Liver (tissue), 9 donors: ENCODE measurements around the gene RALGAPA2. TPM values are rescaled to one million over a fixed set of nuclear protein-coding genes. Genes with fewer than 3 reads are reported as not detected.

Source experiments
- DNase-seq: peaks from one replicate; pipeline ENCODE4 v3.0.0-alpha.2; 2017; ENCODE audit warnings: low spot score
- H3K27ac ChIP-seq, 2 donors: one replicate each; pipeline ENCODE4 v1.7.0; 2013; ENCODE audit warnings: inconsistent platforms in 2 of 2, low read length in 2 of 2, control low read depth in 1 of 2, low read depth in 1 of 2, mild to moderate bottlenecking in 1 of 2
- H3K27me3 ChIP-seq, 4 donors: one replicate each; pipeline versions ENCODE4 v1.6.1 to v1.7.0; 2013; ENCODE audit warnings: low read length in 3 of 4, inconsistent platforms in 1 of 4, mild to moderate bottlenecking in 1 of 4, moderate library complexity in 1 of 4; ENCODE audit not compliant: control insufficient read depth in 4 of 4, insufficient read depth in 4 of 4
- H3K36me3 ChIP-seq, 4 donors: one replicate each; pipeline versions ENCODE4 v1.6.1 to v1.7.0; 2013; ENCODE audit warnings: low read length in 3 of 4, mild to moderate bottlenecking in 3 of 4, low read depth in 1 of 4, moderate library complexity in 1 of 4; ENCODE audit not compliant: control insufficient read depth in 4 of 4, insufficient read depth in 3 of 4
- H3K4me1 ChIP-seq, 4 donors: one replicate each; pipeline versions ENCODE4 v1.6.1 to v1.7.0; 2013; ENCODE audit warnings: low read length in 3 of 4, mild to moderate bottlenecking in 3 of 4, moderate library complexity in 1 of 4; ENCODE audit not compliant: control insufficient read depth in 4 of 4, insufficient read depth in 4 of 4
- H3K4me3 ChIP-seq, 3 donors: one replicate each; pipeline versions ENCODE4 v1.6.1 to v1.7.0; 2013; ENCODE audit warnings: low read length in 3 of 3, control low read depth in 1 of 3, low read depth in 1 of 3, mild to moderate bottlenecking in 1 of 3
- H3K9ac ChIP-seq, 2 donors: one replicate each; pipeline ENCODE4 v1.7.0; 2013; ENCODE audit warnings: low read length in 2 of 2, mild to moderate bottlenecking in 2 of 2, moderate library complexity in 2 of 2, control low read depth in 1 of 2, low read depth in 1 of 2
- H3K9me3 ChIP-seq, 4 donors: one replicate each; pipeline versions ENCODE4 v1.6.1 to v1.7.0; 2013; ENCODE audit warnings: low read length in 3 of 4; ENCODE audit not compliant: control insufficient read depth in 4 of 4
- EGR1 ChIP-seq, 2 donors: IDR thresholded peaks; 2 replicates each; pipeline ENCODE4 v1.6.1; 2016 to 2018; ENCODE audit warnings: antibody characterized with exemption in 2 of 2, low read depth in 2 of 2
- FOXA1 ChIP-seq: IDR thresholded peaks from 2 replicates; pipeline ENCODE4 v1.6.1; 2016; ENCODE audit warnings: antibody characterized with exemption
- FOXA2 ChIP-seq: IDR thresholded peaks from 2 replicates; pipeline ENCODE4 v1.6.1; 2016; ENCODE audit warnings: antibody characterized with exemption
- GABPA ChIP-seq, 2 donors: IDR thresholded peaks in 1 of 2; conservative IDR thresholded peaks in 1 of 2; 2 replicates each; pipeline ENCODE4 v1.6.1; 2016; ENCODE audit warnings: antibody characterized with exemption in 2 of 2, mild to moderate bottlenecking in 1 of 2, moderate library complexity in 1 of 2
- HNF4A ChIP-seq, 2 donors: conservative IDR thresholded peaks; 2 replicates each; pipeline ENCODE4 v1.6.1; 2016; ENCODE audit warnings: antibody characterized with exemption in 2 of 2, mild to moderate bottlenecking in 2 of 2
- HNF4G ChIP-seq: IDR thresholded peaks from 2 replicates; pipeline ENCODE4 v1.6.1; 2016; ENCODE audit warnings: antibody characterized with exemption
- JUND ChIP-seq, 2 donors: IDR thresholded peaks; 2 replicates each; pipeline ENCODE4 v1.6.1; 2016; ENCODE audit warnings: antibody characterized with exemption in 2 of 2
- NR2F2 ChIP-seq: IDR thresholded peaks from 2 replicates; pipeline ENCODE4 v1.6.1; 2016; ENCODE audit warnings: antibody characterized with exemption
- RAD21 ChIP-seq, 2 donors: IDR thresholded peaks; 2 replicates each; pipeline ENCODE4 v1.6.1; 2016; ENCODE audit warnings: antibody characterized with exemption in 2 of 2, mild to moderate bottlenecking in 2 of 2
- RXRA ChIP-seq, 2 donors: IDR thresholded peaks; 2 replicates each; pipeline ENCODE4 v1.6.1; 2017 to 2018; ENCODE audit warnings: antibody characterized with exemption in 2 of 2, mild to moderate bottlenecking in 1 of 2
- SP1 ChIP-seq: IDR thresholded peaks from 2 replicates; pipeline ENCODE4 v1.6.1; 2018; ENCODE audit warnings: antibody characterized with exemption, mild to moderate bottlenecking
- TAF1 ChIP-seq: conservative IDR thresholded peaks from 2 replicates; pipeline ENCODE4 v1.6.1; 2016; ENCODE audit warnings: antibody characterized with exemption, mild to moderate bottlenecking
- YY1 ChIP-seq: IDR thresholded peaks from 2 replicates; pipeline ENCODE4 v1.6.1; 2016; ENCODE audit warnings: antibody characterized with exemption, mild to moderate bottlenecking
- WGBS: extraction: QIAGEN DNeasy Blood & Tissue Kit; methylation state at CpG from one replicate; pipeline ENCODE4 v1.1.7; 2013; 5-methylcytosine and 5-hydroxymethylcytosine counted together
- polyA plus RNA-seq, 2 donors: library from polyadenylated mRNA; stranded (reverse) in 1 of 2; unstranded in 1 of 2; fragments of 200-250 nt in 1 of 2; fragments of >200 nt in 1 of 2; fragmentation: Nextera tagmentation in 1 of 2; extraction: Ambion mirVana in 1 of 2; gene quantifications; one replicate each; pipeline versions ENCODE4 v1.2.1 to v1.2.3, GENCODE V29; 2013 to 2015
- total RNA-seq, 2 donors: library from RNA; depleted of rRNA; stranded (reverse); fragments of >200 nt; gene quantifications; one replicate each; pipeline ENCODE4 v1.2.3, GENCODE V29; 2014
- TF ChIP-seq, protein P1 (sequence below): IDR thresholded peaks from 2 replicates; pipeline ENCODE4 v1.6.1; 2016; ENCODE audit warnings: antibody characterized with exemption
- TF ChIP-seq, protein P2 (sequence below): IDR thresholded peaks from 2 replicates; pipeline ENCODE4 v1.6.1; 2016; ENCODE audit warnings: antibody characterized with exemption
- TF ChIP-seq, protein P3 (sequence below): fragments of 150-350 bp; IDR thresholded peaks from 2 replicates; pipeline ENCODE4 v1.5.1; 2017; ENCODE audit warnings: improper control_type of control experiment, low read depth, low read length; ENCODE audit not compliant: missing input control
- TF ChIP-seq, protein P4 (sequence below): IDR thresholded peaks from 2 replicates; pipeline ENCODE4 v1.6.1; 2016; ENCODE audit warnings: antibody characterized with exemption, mild to moderate bottlenecking
- TF ChIP-seq, protein P5 (sequence below): IDR thresholded peaks from 2 replicates; pipeline ENCODE4 v1.6.1; 2016; ENCODE audit warnings: antibody characterized with exemption
- donor health status: healthy.
- donor health status: healthy.
- donor health status: healthy.
- donor health status: healthy.
- donor health status: healthy.

The RALGAPA2 gene
- total and polyA plus RNA-seq, 4 donors = 14.8 to 89.9 (median 25.1) TPM

DNA sequence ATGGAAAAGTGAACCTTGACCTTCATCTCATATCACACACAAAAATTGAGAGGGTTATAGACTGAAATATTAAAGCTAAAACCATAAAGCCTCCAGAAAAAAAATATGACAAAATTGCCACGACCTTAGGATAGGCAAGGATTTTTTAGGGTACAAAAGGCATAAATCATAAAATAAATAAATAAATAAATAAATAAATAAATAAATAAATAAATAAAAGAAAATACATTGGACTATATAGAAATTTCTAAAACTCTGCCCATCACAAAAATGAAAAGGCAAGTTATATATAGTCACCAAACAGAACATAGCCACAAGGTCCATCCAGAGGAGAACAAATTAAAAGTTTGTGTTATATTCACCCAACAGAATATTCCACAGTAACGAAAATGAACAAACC, 235.9 kb downstream of the RALGAPA2 start:
- Histone ChIP-seq H3K9me3 (no peaks in the 10 kb centered on the region), H3K36me3 (peaks cover 0 to 18% (median 12%) of the 10 kb centered on the region in 4 donors), H3K27me3 (no peaks in the 10 kb centered on the region), H3K27ac (no peak overlapping the region), H3K4me3 (no peak overlapping the region), H3K9ac (no peak overlapping the region), H3K4me1 (peaks cover 0 to 4% (median under 1%) of the 10 kb centered on the region in 4 donors)
- DNase-seq = no peak
- WGBS = 96% methylated on average over 2 of the region's 2 CpGs
- TF ChIP-seq HNF4G = no peak
- TF ChIP-seq SP1 = no peak
- TF ChIP-seq NR2F2 = no peak
- TF ChIP-seq JUND (IDR thresholded peaks at IDR 0.05) = no peak
- TF ChIP-seq, protein P1, sequence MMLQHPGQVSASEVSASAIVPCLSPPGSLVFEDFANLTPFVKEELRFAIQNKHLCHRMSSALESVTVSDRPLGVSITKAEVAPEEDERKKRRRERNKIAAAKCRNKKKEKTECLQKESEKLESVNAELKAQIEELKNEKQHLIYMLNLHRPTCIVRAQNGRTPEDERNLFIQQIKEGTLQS = no peak
- TF ChIP-seq, protein P2, sequence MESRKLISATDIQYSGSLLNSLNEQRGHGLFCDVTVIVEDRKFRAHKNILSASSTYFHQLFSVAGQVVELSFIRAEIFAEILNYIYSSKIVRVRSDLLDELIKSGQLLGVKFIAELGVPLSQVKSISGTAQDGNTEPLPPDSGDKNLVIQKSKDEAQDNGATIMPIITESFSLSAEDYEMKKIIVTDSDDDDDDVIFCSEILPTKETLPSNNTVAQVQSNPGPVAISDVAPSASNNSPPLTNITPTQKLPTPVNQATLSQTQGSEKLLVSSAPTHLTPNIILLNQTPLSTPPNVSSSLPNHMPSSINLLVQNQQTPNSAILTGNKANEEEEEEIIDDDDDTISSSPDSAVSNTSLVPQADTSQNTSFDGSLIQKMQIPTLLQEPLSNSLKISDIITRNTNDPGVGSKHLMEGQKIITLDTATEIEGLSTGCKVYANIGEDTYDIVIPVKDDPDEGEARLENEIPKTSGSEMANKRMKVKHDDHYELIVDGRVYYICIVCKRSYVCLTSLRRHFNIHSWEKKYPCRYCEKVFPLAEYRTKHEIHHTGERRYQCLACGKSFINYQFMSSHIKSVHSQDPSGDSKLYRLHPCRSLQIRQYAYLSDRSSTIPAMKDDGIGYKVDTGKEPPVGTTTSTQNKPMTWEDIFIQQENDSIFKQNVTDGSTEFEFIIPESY = no peak
- no peak for TF ChIP-seq FOXA2
- no peak for TF ChIP-seq YY1
- TF ChIP-seq RXRA (IDR thresholded peaks at IDR 0.05) = no peak
- TF ChIP-seq EGR1 (IDR thresholded peaks at IDR 0.05; ENCODE audit: low read depth in 2 of 2) = no peak
- TF ChIP-seq TAF1 = no peak
- TF ChIP-seq, protein P3, sequence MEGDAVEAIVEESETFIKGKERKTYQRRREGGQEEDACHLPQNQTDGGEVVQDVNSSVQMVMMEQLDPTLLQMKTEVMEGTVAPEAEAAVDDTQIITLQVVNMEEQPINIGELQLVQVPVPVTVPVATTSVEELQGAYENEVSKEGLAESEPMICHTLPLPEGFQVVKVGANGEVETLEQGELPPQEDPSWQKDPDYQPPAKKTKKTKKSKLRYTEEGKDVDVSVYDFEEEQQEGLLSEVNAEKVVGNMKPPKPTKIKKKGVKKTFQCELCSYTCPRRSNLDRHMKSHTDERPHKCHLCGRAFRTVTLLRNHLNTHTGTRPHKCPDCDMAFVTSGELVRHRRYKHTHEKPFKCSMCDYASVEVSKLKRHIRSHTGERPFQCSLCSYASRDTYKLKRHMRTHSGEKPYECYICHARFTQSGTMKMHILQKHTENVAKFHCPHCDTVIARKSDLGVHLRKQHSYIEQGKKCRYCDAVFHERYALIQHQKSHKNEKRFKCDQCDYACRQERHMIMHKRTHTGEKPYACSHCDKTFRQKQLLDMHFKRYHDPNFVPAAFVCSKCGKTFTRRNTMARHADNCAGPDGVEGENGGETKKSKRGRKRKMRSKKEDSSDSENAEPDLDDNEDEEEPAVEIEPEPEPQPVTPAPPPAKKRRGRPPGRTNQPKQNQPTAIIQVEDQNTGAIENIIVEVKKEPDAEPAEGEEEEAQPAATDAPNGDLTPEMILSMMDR = no peak
- TF ChIP-seq, protein P4, sequence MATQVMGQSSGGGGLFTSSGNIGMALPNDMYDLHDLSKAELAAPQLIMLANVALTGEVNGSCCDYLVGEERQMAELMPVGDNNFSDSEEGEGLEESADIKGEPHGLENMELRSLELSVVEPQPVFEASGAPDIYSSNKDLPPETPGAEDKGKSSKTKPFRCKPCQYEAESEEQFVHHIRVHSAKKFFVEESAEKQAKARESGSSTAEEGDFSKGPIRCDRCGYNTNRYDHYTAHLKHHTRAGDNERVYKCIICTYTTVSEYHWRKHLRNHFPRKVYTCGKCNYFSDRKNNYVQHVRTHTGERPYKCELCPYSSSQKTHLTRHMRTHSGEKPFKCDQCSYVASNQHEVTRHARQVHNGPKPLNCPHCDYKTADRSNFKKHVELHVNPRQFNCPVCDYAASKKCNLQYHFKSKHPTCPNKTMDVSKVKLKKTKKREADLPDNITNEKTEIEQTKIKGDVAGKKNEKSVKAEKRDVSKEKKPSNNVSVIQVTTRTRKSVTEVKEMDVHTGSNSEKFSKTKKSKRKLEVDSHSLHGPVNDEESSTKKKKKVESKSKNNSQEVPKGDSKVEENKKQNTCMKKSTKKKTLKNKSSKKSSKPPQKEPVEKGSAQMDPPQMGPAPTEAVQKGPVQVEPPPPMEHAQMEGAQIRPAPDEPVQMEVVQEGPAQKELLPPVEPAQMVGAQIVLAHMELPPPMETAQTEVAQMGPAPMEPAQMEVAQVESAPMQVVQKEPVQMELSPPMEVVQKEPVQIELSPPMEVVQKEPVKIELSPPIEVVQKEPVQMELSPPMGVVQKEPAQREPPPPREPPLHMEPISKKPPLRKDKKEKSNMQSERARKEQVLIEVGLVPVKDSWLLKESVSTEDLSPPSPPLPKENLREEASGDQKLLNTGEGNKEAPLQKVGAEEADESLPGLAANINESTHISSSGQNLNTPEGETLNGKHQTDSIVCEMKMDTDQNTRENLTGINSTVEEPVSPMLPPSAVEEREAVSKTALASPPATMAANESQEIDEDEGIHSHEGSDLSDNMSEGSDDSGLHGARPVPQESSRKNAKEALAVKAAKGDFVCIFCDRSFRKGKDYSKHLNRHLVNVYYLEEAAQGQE = no peak
- TF ChIP-seq, protein P5, sequence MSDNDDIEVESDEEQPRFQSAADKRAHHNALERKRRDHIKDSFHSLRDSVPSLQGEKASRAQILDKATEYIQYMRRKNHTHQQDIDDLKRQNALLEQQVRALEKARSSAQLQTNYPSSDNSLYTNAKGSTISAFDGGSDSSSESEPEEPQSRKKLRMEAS = no peak
- TF ChIP-seq GABPA (IDR thresholded peaks at IDR 0.05 in 1 of 2, conservative IDR thresholded peaks at IDR 0.05 in 1 of 2) = no peak
- no peak for TF ChIP-seq HNF4A (conservative IDR thresholded peaks at IDR 0.05)
- no peak for TF ChIP-seq FOXA1
- no peak for TF ChIP-seq RAD21 (IDR thresholded peaks at IDR 0.05)
